Measurements from ENCODE around the gene NOL4L.
"Not testable (repeated sequence)": the region's sequence is repeated elsewhere in the genome, so short reads cannot be mapped to it uniquely, and the experiment has no call there.

Gene NOL4L

GRCh38 chr20:32407131-32407750 is 177.9 kb downstream of the NOL4L start:
- not testable (repeated sequence) for DNase-seq

GRCh38 chr20:32406701-32407100 is 178.4 kb downstream of the NOL4L start:
- DNase-seq: no peak

DNA sequence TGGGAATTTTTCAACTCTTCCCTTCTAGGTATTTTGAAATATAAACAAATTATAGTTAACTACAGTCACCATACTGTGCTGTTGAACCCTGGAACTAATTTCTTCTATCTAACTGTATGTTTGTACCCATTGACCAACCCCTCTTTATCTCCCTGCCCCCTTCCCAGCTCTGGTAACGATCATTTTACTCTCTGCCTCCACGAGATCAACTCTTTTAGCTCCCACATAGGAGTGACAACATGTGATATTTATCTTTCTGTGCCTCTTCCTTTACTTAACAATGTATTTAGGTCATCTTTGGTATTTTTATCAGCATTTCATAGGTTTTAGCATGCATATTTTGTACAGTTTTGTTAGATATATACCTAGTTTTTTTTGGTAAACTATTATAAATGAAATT is 181.1 kb downstream of the NOL4L start:
- DNase-seq: no peak

DNA sequence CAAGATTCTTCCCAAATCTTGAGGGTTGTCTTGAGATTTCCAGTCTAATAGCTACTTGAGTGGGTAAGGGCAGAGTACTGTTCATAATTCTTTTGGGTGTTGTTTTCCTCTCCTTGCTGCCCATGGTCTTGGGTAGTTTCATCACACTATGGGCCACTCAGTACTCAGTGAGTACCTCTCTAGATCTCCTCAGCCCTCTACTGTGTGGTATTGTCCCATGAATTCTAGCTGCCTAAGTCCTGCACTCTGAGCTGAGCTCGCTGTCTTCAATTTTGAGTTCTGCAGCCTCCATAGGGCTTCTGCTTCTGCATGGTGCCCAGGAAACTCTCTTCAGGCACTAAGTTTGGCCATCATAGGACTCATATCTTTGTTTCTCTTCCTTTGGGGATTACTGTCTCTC is 184.7 kb downstream of the NOL4L start:
- no peak for DNase-seq

DNA sequence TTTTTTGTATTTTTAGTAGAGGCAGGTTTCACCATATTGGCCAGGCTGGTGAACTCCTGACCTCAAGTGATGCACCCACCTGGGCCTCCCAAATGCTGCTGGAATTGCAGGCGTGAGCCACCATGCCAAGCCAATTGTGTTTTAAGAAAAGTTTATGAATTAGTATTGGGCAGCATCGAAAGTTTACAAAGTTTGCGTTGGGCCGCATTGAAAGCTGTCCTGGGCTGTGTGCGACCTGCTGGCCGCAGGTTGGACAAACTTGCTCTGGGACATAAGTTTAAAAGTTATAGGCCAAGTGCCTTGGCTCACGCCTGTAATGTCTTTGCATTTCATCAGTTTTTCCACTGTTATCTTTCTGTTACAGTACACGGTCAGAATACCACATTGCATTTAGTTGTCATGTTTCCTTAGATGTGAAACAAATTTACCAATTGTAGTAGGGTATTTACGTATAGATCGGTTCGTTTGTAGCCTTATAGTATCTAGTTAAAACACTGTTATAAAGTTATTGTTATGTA is 187.5 kb downstream of the NOL4L start:
- no peak for DNase-seq

DNA sequence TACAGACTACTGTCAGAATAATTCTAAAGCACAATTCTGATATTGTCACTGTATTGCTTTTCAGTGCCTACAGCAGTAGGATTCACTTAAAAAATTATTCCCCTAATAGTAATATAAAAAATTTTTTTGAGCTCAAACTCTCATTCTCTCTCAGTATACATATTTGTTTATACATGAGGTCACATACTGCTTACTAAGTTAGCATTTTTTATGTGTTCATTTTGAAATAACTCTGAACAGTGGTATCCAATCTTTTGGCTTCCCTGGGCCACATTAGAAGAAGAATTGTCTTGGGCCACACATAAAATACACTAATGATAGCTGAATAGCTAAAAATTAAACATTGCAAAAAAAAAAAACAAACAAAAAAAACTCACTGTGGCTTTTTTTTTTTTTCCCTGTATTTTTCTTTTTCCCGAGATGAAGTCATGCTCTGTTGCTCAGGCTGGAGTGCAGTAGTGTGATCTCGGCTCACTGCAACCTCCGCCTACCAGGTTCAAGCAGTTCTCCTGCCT is 188.4 kb downstream of the NOL4L start:
- no peak for DNase-seq

GRCh38 chr20:32395066-32395465 is 190.1 kb downstream of the NOL4L start:
- no peak for DNase-seq

Measured in NCI-H1694 treated with DMSO at 0.1 percent for 48 hours (cell line).